ENCODE results near the gene SF3B5. TPM values are rescaled to one million over a fixed set of nuclear protein-coding genes. Genes with fewer than 3 reads are reported as not detected.

Gene SF3B5
- total and polyA plus RNA-seq, 9 of the 15 experiments (the other 6 are each of a cell fraction or from before 2014, with no cell fraction given): 238 to 1,211 (median 407) TPM

- TF ChIP-seq SP2 (IDR thresholded peaks at IDR 0.05; ENCODE audit: extremely low read depth, low read depth, low read length, poor library complexity, severe bottlenecking) (peak; percentile 58), CHAMP1 (IDR thresholded peaks at IDR 0.05) (peak; percentile 85), TEAD2 (tag; IDR thresholded peaks at IDR 0.05) (no peak), ARID2 (IDR thresholded peaks at IDR 0.05) (no peak), HNRNPK (IDR thresholded peaks at IDR 0.05; ENCODE audit: low read depth, low read length, poor library complexity, severe bottlenecking) (no peak), HNRNPLL (IDR thresholded peaks at IDR 0.05; ENCODE audit: low read depth, low read length, poor library complexity, severe bottlenecking) (peak; percentile 95), CBX1 (IDR thresholded peaks at IDR 0.05; ENCODE audit: low read depth) (0 out of 2 replicates have a peak, but pooled peaks have one; percentile 27), ELF4 (CRISPR knock-in tag; IDR thresholded peaks at IDR 0.05) (0 out of 2 replicates have a peak, but pooled peaks have one; percentile 77), XRCC4 (IDR thresholded peaks at IDR 0.05; ENCODE audit: extremely low read depth, insufficient read depth, insufficient read length) (no peak), POLR2B (IDR thresholded peaks at IDR 0.05; ENCODE audit: low read depth, partially characterized antibody) (peak; percentile 95), BMI1 (IDR thresholded peaks at IDR 0.05; ENCODE audit: low read length) (peak; percentile 84), ZNF175 (CRISPR knock-in tag; IDR thresholded peaks at IDR 0.05; ENCODE audit: low read depth) (peak; percentile 67; the same call in 1 of the 2 replicates), ZKSCAN1 (IDR thresholded peaks at IDR 0.05; ENCODE audit: low read depth, low read length) (peak; percentile 80; the same call in 1 of the 2 replicates), NBN (IDR thresholded peaks at IDR 0.05; ENCODE audit: low read depth) (peak; percentile 93; the same call in 1 of the 2 replicates), TEAD1 (CRISPR knock-in tag; IDR thresholded peaks at IDR 0.05) (peak in 1 of 2 experiments; percentile 95; a peak in 2 of 4 replicates), FOXJ2 (tag; IDR thresholded peaks at IDR 0.05) (peak; percentile 88), HBP1 (CRISPR knock-in tag; IDR thresholded peaks at IDR 0.05) (no peak; the same call in 1 of the 2 replicates), E2F8 (IDR thresholded peaks at IDR 0.05; ENCODE audit: low read depth, partially characterized antibody) (peak; percentile 100), MAX (CRISPR knock-in tag; IDR thresholded peaks at IDR 0.05) (peak; percentile 69), NCOA4 (IDR thresholded peaks at IDR 0.05; ENCODE audit: partially characterized antibody) (no peak), EGR1 (conservative IDR thresholded peaks at IDR 0.05) (peak; percentile 3; the same call in 1 of the 2 replicates)
These were observed at the start of gene SF3B5 (continued) for GRCh38 chr6:144095134-144096002.
